Measurements from ENCODE around the gene AOPEP.

DNA sequence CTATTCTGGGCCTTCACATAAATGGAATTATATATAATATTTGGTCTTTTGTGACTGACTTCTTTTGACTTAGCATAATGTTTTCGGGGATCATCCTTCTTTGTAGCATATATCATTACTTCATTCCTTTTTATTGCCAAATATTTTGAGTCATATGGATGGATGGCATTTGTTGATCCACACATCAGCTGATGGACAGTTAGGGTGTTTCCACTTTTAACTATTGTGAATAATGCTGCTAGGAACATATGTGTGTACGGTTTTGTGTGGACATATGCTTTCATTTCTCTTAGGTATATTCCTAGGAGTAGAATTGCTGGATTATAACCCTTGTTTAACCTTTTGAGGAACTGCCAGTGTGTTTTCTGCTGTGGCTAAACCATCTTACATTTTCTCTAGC is 341.4 kb downstream of the AOPEP start:
- TF ChIP-seq, protein P1, sequence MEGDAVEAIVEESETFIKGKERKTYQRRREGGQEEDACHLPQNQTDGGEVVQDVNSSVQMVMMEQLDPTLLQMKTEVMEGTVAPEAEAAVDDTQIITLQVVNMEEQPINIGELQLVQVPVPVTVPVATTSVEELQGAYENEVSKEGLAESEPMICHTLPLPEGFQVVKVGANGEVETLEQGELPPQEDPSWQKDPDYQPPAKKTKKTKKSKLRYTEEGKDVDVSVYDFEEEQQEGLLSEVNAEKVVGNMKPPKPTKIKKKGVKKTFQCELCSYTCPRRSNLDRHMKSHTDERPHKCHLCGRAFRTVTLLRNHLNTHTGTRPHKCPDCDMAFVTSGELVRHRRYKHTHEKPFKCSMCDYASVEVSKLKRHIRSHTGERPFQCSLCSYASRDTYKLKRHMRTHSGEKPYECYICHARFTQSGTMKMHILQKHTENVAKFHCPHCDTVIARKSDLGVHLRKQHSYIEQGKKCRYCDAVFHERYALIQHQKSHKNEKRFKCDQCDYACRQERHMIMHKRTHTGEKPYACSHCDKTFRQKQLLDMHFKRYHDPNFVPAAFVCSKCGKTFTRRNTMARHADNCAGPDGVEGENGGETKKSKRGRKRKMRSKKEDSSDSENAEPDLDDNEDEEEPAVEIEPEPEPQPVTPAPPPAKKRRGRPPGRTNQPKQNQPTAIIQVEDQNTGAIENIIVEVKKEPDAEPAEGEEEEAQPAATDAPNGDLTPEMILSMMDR (IDR thresholded peaks at IDR 0.05) = no peak
- TF ChIP-seq POLR2AphosphoS5 (IDR thresholded peaks at IDR 0.05) (no peak), POLR2A (IDR thresholded peaks at IDR 0.05) (no peak), EP300 (IDR thresholded peaks at IDR 0.05) (no peak)

Data from suprapubic skin (tissue), 4 donors.